ENCODE data around the gene MUS81. TPM values are rescaled to one million over a fixed set of nuclear protein-coding genes. Genes with fewer than 3 reads are reported as not detected.

MUS81 gene
- total and polyA plus RNA-seq, 2 of the 13 experiments (the other 11 are each of a cell fraction or from before 2014, with no cell fraction given) = 25.6 to 30.2 TPM

DNA sequence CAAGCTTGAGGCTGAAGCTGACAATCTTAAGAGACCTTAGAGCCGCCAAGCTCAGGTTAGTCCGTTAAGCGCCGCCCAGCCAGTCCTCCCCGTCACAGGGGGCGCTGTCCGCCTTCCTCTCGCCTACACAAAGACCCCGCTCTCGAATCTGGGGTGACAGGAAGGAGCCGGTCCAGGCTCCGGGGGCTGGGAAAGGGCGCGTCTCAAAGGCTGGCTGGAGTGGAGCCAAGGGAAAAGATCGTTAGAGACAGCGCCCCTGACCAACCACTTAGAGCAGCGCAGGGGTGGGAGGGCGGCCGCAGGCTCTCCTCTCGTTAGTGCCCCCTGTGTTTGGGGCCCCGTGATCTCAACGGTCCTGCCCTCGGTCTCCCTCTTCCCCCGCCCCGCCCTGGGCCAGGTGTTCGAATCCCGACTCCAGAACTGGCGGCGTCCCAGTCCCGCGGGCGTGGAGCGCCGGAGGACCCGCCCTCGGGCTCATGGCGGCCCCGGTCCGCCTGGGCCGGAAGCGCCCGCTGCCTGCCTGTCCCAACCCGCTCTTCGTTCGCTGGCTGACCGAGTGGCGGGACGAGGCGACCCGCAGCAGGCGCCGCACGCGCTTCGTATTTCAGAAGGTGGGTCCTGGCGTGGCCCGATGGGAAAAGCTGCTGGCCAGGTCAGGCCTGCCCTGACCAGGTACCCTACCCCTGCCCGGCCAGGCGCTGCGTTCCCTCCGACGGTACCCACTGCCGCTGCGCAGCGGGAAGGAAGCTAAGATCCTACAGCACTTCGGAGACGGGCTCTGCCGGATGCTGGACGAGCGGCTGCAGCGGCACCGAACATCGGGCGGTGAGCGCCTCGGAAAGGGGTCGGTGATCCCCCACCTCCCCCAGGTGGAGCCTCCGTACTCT is at the start of gene MUS81 (continued):
- TF ChIP-seq, protein P1, sequence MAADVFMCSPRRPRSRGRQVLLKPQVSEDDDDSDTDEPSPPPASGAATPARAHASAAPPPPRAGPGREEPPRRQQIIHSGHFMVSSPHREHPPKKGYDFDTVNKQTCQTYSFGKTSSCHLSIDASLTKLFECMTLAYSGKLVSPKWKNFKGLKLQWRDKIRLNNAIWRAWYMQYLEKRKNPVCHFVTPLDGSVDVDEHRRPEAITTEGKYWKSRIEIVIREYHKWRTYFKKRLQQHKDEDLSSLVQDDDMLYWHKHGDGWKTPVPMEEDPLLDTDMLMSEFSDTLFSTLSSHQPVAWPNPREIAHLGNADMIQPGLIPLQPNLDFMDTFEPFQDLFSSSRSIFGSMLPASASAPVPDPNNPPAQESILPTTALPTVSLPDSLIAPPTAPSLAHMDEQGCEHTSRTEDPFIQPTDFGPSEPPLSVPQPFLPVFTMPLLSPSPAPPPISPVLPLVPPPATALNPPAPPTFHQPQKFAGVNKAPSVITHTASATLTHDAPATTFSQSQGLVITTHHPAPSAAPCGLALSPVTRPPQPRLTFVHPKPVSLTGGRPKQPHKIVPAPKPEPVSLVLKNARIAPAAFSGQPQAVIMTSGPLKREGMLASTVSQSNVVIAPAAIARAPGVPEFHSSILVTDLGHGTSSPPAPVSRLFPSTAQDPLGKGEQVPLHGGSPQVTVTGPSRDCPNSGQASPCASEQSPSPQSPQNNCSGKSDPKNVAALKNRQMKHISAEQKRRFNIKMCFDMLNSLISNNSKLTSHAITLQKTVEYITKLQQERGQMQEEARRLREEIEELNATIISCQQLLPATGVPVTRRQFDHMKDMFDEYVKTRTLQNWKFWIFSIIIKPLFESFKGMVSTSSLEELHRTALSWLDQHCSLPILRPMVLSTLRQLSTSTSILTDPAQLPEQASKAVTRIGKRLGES (CRISPR knock-in tag; IDR thresholded peaks at IDR 0.05; ENCODE audit: borderline replicate concordance) = 0 out of 2 replicates have a peak, but pooled peaks have one; percentile 52
- peak; percentile 88; the same call in 1 of the 2 replicates for TF ChIP-seq ZNF33A (CRISPR knock-in tag; IDR thresholded peaks at IDR 0.05; ENCODE audit: borderline replicate concordance)
- TF ChIP-seq, protein P2, sequence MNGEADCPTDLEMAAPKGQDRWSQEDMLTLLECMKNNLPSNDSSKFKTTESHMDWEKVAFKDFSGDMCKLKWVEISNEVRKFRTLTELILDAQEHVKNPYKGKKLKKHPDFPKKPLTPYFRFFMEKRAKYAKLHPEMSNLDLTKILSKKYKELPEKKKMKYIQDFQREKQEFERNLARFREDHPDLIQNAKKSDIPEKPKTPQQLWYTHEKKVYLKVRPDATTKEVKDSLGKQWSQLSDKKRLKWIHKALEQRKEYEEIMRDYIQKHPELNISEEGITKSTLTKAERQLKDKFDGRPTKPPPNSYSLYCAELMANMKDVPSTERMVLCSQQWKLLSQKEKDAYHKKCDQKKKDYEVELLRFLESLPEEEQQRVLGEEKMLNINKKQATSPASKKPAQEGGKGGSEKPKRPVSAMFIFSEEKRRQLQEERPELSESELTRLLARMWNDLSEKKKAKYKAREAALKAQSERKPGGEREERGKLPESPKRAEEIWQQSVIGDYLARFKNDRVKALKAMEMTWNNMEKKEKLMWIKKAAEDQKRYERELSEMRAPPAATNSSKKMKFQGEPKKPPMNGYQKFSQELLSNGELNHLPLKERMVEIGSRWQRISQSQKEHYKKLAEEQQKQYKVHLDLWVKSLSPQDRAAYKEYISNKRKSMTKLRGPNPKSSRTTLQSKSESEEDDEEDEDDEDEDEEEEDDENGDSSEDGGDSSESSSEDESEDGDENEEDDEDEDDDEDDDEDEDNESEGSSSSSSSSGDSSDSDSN (CRISPR knock-in tag; IDR thresholded peaks at IDR 0.05) = peak; percentile 76
- peak; percentile 96 for TF ChIP-seq KAT8 (CRISPR knock-in tag; IDR thresholded peaks at IDR 0.05)
- no peak for TF ChIP-seq RNF2 (conservative IDR thresholded peaks at IDR 0.05; ENCODE audit: low read depth)
- peak; percentile 55; the same call in 1 of the 2 replicates for TF ChIP-seq ARNT2 (CRISPR knock-in tag; IDR thresholded peaks at IDR 0.05; ENCODE audit: low read depth)
- peak; percentile 83 for TF ChIP-seq ISL2 (CRISPR knock-in tag; IDR thresholded peaks at IDR 0.05)
- TF ChIP-seq, protein P3, sequence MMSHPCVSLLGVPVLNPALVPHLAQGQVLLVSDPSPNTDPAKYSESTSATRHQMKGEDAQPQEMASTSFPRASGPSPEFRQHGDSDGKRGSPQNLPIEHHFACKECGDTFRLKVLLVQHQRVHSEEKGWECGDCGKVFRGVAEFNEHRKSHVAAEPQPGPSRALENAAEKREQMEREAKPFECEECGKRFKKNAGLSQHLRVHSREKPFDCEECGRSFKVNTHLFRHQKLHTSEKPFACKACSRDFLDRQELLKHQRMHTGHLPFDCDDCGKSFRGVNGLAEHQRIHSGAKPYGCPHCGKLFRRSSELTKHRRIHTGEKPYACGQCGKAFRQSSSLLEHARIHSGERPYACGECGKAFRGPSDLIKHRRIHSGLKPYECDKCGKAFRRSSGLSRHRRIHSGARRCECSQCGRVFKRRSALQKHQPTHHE (CRISPR knock-in tag; IDR thresholded peaks at IDR 0.05; ENCODE audit: borderline replicate concordance) = peak; percentile 79
- TF ChIP-seq CHD2 (IDR thresholded peaks at IDR 0.05; ENCODE audit: low read depth, low read length) = no peak
- TF ChIP-seq, protein P4, sequence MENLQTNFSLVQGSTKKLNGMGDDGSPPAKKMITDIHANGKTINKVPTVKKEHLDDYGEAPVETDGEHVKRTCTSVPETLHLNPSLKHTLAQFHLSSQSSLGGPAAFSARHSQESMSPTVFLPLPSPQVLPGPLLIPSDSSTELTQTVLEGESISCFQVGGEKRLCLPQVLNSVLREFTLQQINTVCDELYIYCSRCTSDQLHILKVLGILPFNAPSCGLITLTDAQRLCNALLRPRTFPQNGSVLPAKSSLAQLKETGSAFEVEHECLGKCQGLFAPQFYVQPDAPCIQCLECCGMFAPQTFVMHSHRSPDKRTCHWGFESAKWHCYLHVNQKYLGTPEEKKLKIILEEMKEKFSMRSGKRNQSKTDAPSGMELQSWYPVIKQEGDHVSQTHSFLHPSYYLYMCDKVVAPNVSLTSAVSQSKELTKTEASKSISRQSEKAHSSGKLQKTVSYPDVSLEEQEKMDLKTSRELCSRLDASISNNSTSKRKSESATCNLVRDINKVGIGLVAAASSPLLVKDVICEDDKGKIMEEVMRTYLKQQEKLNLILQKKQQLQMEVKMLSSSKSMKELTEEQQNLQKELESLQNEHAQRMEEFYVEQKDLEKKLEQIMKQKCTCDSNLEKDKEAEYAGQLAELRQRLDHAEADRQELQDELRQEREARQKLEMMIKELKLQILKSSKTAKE (CRISPR knock-in tag; IDR thresholded peaks at IDR 0.05; ENCODE audit: borderline replicate concordance) = 0 out of 2 replicates have a peak, but pooled peaks have one; percentile 19
- TF ChIP-seq ARID2 (CRISPR knock-in tag; IDR thresholded peaks at IDR 0.05; ENCODE audit: borderline replicate concordance) = no peak
- TF ChIP-seq MZF1 (CRISPR knock-in tag; IDR thresholded peaks at IDR 0.05; ENCODE audit: borderline replicate concordance) = no peak
- TF ChIP-seq, protein P5, sequence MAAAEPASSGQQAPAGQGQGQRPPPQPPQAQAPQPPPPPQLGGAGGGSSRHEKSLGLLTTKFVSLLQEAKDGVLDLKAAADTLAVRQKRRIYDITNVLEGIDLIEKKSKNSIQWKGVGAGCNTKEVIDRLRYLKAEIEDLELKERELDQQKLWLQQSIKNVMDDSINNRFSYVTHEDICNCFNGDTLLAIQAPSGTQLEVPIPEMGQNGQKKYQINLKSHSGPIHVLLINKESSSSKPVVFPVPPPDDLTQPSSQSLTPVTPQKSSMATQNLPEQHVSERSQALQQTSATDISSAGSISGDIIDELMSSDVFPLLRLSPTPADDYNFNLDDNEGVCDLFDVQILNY (CRISPR knock-in tag; conservative IDR thresholded peaks at IDR 0.05) = no peak
- no peak for TF ChIP-seq KLF13 (CRISPR knock-in tag; IDR thresholded peaks at IDR 0.05)
- no peak for TF ChIP-seq ZNF510 (CRISPR knock-in tag; IDR thresholded peaks at IDR 0.05; ENCODE audit: low read depth)
- no peak; the same call in 1 of the 2 replicates for TF ChIP-seq ZNF878 (CRISPR knock-in tag; IDR thresholded peaks at IDR 0.05)
- TF ChIP-seq ARHGAP35 (CRISPR knock-in tag; IDR thresholded peaks at IDR 0.05; ENCODE audit: borderline replicate concordance) = no peak
- TF ChIP-seq HDAC6 (IDR thresholded peaks at IDR 0.05; ENCODE audit: low read depth, low read length) = no peak

All from HepG2 (cell line).